Tongue (tissue), 2 donors: ENCODE measurements around the gene ENDOD1. TPM values are rescaled to one million over a fixed set of nuclear protein-coding genes. Genes with fewer than 3 reads are reported as not detected.

Source experiments
- DNase-seq: peaks from one replicate; pipeline ENCODE4 v3.0.0-alpha.2; 2015
- total RNA-seq: library from RNA; depleted of rRNA; stranded (reverse); fragments of >200 nt; gene quantifications from one replicate; pipeline ENCODE4 v1.2.3, GENCODE V29; 2014

ENDOD1 gene
- total RNA-seq, 1 donor from 2014 or later, result 81.0 TPM

- peak; percentile 17 for DNase-seq
Measured at GRCh38 chr11:95076416-95076815, 13.2 kb upstream of the ENDOD1 start.

DNA sequence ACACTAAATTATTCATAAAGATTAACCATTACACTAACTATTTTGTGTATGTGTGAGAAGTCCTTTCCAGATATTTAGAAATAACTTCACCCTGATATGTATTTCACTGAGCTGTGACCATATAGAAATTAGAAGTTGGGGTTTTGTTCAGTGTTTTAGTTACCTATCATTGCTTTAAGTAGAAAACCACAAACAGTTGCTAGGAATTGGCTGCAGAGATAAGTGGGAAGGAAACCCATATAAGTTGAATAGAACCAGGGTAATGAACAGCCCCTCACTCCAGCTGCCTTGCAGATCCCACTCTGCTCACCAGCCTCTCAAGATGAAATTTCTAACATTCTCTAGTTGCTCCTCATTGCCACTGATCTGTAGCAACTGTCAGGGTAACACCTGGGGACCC lies 12.7 kb upstream of the ENDOD1 start:
- DNase-seq, result no peak

DNA sequence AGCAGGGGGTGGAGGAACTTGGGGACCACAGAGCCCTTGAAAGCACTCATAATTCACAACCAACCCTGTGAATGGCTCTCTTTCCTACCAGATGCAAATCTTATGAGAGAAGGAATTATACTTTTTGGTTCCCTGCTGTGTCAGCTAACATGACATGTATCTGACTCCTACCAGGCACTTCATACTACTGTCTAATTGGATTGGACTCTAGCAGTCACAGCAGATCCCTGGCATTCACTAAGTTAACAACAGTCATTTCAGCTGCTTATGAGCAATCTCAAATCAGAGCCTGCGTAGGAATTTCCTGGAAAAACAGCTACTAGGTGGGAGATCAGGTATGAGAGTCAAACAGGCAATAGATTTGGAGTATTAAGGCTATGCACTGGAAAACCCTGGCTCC lies 11.1 kb upstream of the ENDOD1 start:
- no peak for DNase-seq

DNA sequence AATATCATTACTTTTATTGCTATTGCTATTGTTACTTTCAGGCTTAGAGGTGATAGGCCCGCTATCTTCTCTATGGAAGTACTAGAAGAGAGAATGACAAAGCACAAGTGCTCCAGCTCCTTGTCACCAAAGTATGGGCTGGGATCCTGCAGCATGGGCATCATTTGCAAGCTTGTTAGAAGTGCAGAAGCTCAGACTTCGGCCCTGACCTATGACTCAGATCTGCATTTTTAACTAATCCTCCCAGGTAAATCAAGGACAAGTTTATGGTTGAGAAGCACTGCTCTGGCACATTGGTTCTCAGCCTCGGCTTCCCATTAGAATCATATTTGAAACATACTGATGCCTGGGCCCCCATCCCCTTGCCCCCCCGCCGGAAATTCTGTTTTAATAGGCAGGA lies 8.6 kb upstream of the ENDOD1 start:
- DNase-seq, result no peak

- DNase-seq, result no peak
Measured at GRCh38 chr11:95081412-95081811, 8.2 kb upstream of the ENDOD1 start.

DNA sequence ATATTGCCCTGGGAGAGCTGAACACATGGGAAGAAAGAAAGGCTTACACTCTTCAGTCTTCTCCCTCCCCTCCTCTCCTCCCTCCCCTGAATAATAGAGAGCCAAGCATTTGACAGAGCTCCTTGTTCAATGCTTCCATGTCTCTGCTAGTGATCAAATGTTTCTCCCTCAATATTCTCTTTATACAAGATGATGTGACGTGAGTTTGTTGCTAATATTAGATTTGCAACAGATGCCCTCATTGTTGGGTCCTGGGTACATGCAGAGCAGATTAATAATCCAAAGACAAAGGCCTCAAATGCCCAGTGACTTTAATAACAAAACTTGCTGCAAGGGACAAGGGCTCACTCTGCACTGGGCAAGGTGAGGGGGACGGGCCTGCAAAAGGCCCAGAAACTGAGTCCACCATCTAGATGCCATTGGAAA lies 7.1 kb upstream of the ENDOD1 start:
- DNase-seq, result no peak

GRCh38 chr11:95084509-95084908 lies 5.1 kb upstream of the ENDOD1 start:
- DNase-seq, result no peak

- no peak for DNase-seq
Measured at GRCh38 chr11:95085117-95085816, 4.4 kb upstream of the ENDOD1 start.

DNA sequence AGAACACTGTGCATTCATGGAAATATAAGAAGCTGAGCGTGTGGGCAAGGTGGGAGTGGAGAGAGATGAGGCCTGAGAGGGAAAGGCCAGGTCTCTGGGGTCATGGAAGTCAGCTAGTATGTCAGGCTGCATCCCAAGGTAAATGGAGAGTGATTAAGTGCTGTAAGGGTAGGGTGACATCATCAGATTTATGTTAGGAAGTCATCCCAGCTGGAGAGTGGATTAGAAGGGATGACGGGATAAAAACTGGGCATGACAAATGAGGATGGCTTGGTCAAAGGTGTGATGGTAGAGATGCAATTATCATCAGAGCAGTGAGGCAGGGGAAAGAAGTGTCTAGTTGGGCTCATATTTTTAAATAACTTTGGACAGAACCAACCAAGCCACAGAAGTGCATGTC lies 3.5 kb upstream of the ENDOD1 start:
- DNase-seq, result no peak

GRCh38 chr11:95086836-95087570 lies 2.6 kb upstream of the ENDOD1 start:
- no peak for DNase-seq

- no peak for DNase-seq
Measured at GRCh38 chr11:95088946-95089619, 563 bp upstream of the ENDOD1 start.

- no peak for DNase-seq
Measured at GRCh38 chr11:95091663-95092180, 2.1 kb downstream of the ENDOD1 start.

DNA sequence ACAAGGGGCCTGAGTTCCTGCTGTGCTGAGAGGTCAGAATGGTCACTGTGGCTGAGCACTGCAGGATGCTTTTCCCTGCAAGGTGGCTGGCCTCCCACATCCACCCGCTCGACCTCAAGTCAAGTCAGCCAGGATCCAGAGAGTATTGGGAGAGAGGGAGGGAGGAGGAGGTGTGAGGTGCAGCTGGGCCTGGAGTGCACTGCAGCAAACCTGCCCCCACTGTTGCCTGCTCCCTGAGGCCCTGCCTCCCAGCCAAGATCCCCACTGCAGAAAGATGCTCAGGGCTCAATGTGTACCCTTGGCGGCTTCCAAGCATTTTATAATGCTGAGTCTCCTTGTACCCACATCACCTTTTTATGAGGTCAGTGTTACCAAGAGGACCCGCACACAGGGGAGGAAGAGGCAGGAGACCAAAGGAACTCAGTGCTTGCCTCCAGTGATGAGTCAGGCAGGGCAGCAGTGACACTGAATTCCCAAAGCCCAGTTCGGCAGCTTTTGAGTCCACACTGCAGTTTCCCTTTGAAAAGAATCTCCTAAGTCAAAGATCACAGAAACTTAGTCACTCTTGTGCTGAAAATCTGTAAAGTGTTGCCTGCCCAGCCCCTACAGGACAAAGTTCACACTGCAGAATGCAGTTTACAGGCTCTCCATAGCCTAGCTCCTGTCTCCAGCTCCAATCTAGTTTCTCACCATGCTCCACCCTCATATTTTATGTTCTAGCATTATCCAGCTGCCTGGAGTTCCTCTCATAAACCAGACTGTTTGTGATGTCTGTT lies 3.1 kb downstream of the ENDOD1 start:
- no peak for DNase-seq

DNA sequence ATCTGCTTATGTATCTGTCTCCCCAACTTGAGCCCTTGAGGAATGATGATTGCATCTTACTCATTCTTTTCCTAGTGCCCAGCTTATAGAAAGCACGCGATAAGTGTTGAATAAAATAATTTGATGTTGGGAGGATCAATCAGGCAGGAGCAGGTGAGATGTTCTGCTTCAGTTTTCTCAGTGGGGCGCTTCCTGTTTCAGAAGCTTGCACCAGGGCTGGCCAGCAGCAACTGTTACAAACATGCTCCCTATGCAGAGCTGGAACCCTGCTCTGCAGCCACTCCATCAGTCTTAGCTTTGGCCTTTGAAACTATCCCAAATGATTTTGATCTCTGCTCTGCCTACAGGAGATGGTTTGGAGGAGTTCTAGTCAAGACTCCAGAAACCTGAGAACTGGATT lies 3.9 kb downstream of the ENDOD1 start:
- no peak for DNase-seq

DNA sequence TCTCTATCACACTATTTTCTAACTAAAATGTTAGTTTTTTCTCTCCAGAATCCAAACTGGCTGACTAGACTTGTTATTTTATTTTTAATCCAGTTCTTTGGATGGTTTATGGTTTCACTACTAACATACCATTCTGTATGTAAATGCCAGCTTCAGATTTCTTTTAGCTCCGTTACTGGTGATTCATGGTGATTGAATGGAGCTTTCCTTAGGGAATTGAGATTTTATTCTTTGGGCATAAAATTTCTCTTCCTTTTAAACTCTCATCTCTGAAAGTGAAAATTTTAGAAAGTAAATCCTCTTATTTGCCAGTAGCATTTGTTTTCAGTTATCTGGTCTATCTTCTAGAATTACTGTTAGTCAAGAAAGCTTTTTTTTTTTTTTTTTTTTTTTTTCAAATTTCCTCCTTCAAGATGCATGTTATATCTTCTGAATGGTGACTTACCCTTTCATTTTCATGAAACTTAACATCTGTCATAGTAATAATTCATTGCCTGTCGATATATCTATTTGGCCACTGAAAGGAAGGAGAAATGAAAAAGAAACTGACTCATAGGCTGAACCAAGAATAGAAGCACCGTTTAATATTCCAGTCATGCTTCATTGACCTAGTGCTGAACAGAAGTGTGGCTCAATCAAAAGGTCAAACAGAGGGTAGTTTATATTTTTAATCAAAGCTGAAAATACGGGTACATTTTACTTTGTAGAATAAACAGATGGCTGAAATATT lies 6.4 kb downstream of the ENDOD1 start:
- DNase-seq, result peak; percentile 42

DNA sequence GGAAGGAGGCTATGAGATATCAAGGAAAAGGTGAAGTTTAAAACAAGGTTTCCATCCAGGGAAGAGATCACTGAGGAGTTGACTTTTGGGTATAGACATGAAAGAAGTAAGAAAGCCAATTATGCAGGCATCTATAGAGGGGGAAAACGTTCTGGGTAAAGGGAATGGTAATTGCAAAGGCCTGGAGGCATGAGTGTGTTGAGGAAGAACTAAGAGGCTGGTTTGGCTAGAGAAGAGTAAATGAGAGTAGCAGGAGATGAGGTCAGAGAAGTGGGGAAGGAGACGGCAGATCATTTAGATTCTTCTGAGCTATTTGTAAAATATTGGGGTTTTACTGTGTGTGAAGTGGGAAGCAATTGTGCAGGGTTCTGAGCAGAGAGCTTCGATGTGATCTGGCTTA lies 7.6 kb downstream of the ENDOD1 start:
- DNase-seq, result no peak

DNA sequence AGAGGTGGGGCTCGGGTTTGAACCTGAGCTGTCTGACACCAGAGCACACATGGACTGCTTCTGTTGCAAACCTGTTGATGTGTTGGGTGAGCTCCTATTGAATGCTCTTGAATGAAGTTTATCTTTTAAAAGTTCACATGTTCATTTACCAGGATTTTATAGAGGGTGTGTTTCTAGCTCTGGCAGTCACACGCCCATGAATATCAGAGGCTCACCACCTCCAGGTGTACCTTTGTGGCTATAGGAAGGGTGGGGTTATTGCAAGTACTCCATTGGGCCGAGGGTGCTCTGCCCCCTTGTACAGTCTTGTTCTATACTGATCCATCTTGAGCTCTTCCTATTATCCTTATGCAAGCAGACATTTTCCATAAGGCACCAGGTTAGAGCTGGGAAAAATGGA lies 9.2 kb downstream of the ENDOD1 start:
- no peak for DNase-seq

DNA sequence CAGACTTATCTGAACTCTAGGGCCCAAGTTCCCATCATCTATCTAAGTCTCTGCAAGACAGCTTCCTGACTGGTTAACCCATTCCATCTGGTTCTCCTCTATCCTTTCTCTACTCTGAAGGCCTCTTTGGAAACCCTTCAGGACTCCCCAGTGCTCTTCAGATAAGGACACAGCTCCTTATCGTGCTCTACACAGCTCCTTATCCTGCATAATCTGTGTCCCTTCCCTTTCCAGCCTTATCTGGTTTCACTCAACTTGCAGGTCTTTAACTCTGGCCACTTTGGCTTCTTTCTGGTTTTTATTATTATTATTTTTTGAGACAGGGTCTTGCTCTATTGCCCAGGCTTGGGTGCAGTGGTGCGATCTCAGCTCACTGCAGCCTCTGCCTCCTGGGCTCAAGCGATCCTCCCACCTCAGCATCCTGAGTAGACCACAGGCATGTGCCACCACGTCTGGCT lies 10.6 kb downstream of the ENDOD1 start:
- no peak for DNase-seq

GRCh38 chr11:95100856-95101507 lies 11.3 kb downstream of the ENDOD1 start:
- peak; percentile 88 for DNase-seq

DNA sequence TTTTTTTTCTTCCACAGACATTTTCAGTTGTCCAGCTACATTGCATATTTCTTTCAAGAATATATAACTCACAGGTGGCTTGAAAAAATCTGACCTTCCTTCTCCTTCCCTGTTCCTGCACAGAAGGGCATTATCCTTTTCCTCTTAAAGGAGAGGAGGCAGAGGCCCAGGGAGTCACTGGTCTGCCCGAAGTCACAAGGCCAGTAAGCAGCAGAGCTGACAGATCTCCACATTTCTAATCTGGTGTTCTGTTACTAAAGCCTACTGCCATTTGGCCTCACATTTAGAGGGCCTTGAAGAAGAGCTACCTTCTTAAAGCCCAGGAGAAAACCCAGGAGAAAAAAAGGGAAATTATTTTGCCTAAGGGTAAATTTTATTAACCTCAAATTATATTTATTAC lies 12.3 kb downstream of the ENDOD1 start:
- no peak for DNase-seq

DNA sequence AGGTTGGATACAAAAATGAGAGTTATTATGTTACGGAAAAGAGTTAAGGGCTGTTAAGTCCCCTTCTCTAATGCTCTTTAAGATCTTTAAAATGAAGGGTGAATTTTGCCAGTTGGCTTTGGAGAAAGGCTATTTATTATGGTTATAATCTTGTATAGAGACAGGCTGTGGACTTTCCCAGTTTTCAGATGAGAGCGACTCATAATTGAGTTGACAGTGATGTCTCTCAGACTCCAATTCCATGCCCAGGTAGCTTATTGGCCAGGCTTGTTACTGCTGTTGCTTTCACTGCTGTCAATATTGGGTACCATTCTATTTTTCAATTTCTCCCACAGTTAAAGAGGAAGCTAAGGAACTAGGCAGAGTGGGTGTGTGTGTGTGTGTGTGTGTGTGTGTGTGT lies 13.1 kb downstream of the ENDOD1 start:
- no peak for DNase-seq
